Endothelial cell of umbilical vein (primary cell): Measurements from ENCODE around the gene PARK7. TPM values are rescaled to one million over a fixed set of nuclear protein-coding genes. Genes with fewer than 3 reads are reported as not detected.
A peak's percentile ranks its signal among the peaks of the same experiment; 100 is the strongest.
"Not testable (repeated sequence)": the region's sequence is repeated elsewhere in the genome, so short reads cannot be mapped to it uniquely, and the experiment has no call there.

ENCODE experiments used
- BruUV-seq: library from RNA; stranded (reverse); fragments of 400-500 nt; replicated peaks from 2 replicates; lab custom pipeline; 2021; lab: Mats Ljungman, UMichigan
- CTCF ChIA-PET: fragments of 300-600, 350-600 bp; sonication (Branson Sonifier 250); formaldehyde crosslinking; loops from one replicate; lab custom pipeline; 2021; ENCODE audit warnings: antibody characterized with exemption, inconsistent platforms; lab: Charles Lee
- POLR2A ChIA-PET: fragments of 300-600, 350-600 bp; sonication (Branson Sonifier 250); formaldehyde crosslinking; loops from one replicate; lab custom pipeline; 2021; ENCODE audit warnings: antibody characterized with exemption, inconsistent platforms; lab: Charles Lee
- DNase-seq: peaks from one replicate; pipeline ENCODE4 v3.0.0-alpha.2; 2011; ENCODE audit warnings: low read depth, low spot score
- FAIRE-seq: peaks from 2 replicates; lab custom pipeline; 2011; peaks lifted over from hg19 to GRCh38; lab: Jason Lieb, UNC
- H2AFZ ChIP-seq: 2 replicates; pipeline ENCODE4 v1.6.0; 2012; ENCODE audit warnings: low read depth, low read length, control low read depth, inconsistent platforms
- H3K27ac ChIP-seq: 2 replicates; pipeline ENCODE4 v1.5.1; 2011; ENCODE audit warnings: low read depth, mild to moderate bottlenecking, control low read depth, low read length, moderate library complexity; ENCODE audit not compliant: insufficient read depth
- H3K27me3 ChIP-seq, 2 experiments: 2 replicates each; pipeline versions ENCODE4 v1.6.0 to v1.6.1; 2011; ENCODE audit warnings: low read length in 2 of 2, mixed read lengths in 1 of 2; ENCODE audit not compliant: control insufficient read depth in 2 of 2, insufficient read depth in 2 of 2
- H3K36me3 ChIP-seq, 2 experiments: 2 replicates in 1 of 2; 3 replicates in 1 of 2; pipeline ENCODE4 v1.5.1; 2011; ENCODE audit warnings: low read length in 2 of 2, mild to moderate bottlenecking in 1 of 2, moderate library complexity in 1 of 2; ENCODE audit not compliant: control insufficient read depth in 2 of 2, insufficient read depth in 2 of 2; ENCODE audit errors: extremely low read depth in 1 of 2
- H3K4me1 ChIP-seq: 3 replicates; pipeline ENCODE4 v1.5.1; 2011; ENCODE audit warnings: mild to moderate bottlenecking, low read length; ENCODE audit not compliant: control insufficient read depth, insufficient read depth; ENCODE audit errors: extremely low read depth
- H3K4me2 ChIP-seq: 2 replicates; pipeline ENCODE4 v1.6.1; 2011; ENCODE audit warnings: low read length, control low read depth, mixed read lengths; ENCODE audit not compliant: insufficient read depth
- H3K4me3 ChIP-seq, 3 experiments: fragments of 200-600 bp in 1 of 3; sonication (generic), shearing (Covaris generic) in 1 of 3; replicated peaks in 1 of 3; 2 replicates each; pipeline ENCODE4 v1.5.1; 2011 to 2016; ENCODE audit warnings: control low read depth in 3 of 3, low read length in 3 of 3, mild to moderate bottlenecking in 2 of 3, inconsistent platforms in 1 of 3, low read depth in 1 of 3, moderate library complexity in 1 of 3; ENCODE audit not compliant: insufficient read depth in 1 of 3
- H3K79me2 ChIP-seq: 2 replicates; pipeline ENCODE4 v1.6.0; 2012; ENCODE audit warnings: low read length, inconsistent platforms; ENCODE audit not compliant: control insufficient read depth, insufficient read depth
- H3K9ac ChIP-seq: replicated peaks from 2 replicates; pipeline ENCODE3; 2011; ENCODE audit warnings: low read length, control low read depth; ENCODE audit not compliant: insufficient read depth; ENCODE audit errors: extremely low read depth
- H3K9me1 ChIP-seq: replicated peaks from 3 replicates; pipeline ENCODE4 v1.6.0; 2011; ENCODE audit warnings: mild to moderate bottlenecking, low read length; ENCODE audit not compliant: control insufficient read depth, insufficient read depth; ENCODE audit errors: extremely low read depth
- H3K9me3 ChIP-seq: replicated peaks from 2 replicates; pipeline ENCODE4 v1.5.1; 2012; ENCODE audit warnings: low read length, inconsistent platforms; ENCODE audit not compliant: control insufficient read depth, insufficient read depth
- H4K20me1 ChIP-seq: replicated peaks from 2 replicates; pipeline ENCODE3; 2011; ENCODE audit warnings: mild to moderate bottlenecking, low read length; ENCODE audit not compliant: control insufficient read depth, insufficient read depth; ENCODE audit errors: extremely low read depth
- EZH2 ChIP-seq: IDR thresholded peaks from 2 replicates; pipeline ENCODE4 v1.6.1; 2012; ENCODE audit warnings: borderline replicate concordance, low read depth, mild to moderate bottlenecking, moderate library complexity, low read length, inconsistent platforms; ENCODE audit not compliant: severe bottlenecking
- FOS ChIP-seq: IDR thresholded peaks from 2 replicates; pipeline ENCODE4 v1.6.1; 2011; ENCODE audit warnings: mild to moderate bottlenecking, low read length, moderate library complexity, borderline replicate concordance; ENCODE audit not compliant: insufficient read depth
- GATA2 ChIP-seq: IDR thresholded peaks from 2 replicates; pipeline ENCODE4 v1.7.0; 2011; ENCODE audit warnings: low read depth, mild to moderate bottlenecking, moderate library complexity, mixed read lengths, low read length; ENCODE audit not compliant: insufficient read length, insufficient read depth
- JUN ChIP-seq: IDR thresholded peaks from 2 replicates; pipeline ENCODE4 v1.6.1; 2011; ENCODE audit warnings: borderline replicate concordance, low read depth; ENCODE audit not compliant: insufficient read length, insufficient read depth
- MYC ChIP-seq: IDR thresholded peaks from one replicate; pipeline ENCODE4 v1.6.1; 2011; ENCODE audit warnings: mild to moderate bottlenecking, low read depth, low read length
- POLR2A ChIP-seq: IDR thresholded peaks from 2 replicates; pipeline ENCODE4 v1.6.1; 2012; ENCODE audit warnings: low read depth, mild to moderate bottlenecking, control low read depth, low read length
- dilution Hi-C: fragments of 300-500 bp; cut with MboI; formaldehyde crosslinking; loops from one replicate; pipeline ENCODE4 v1.15.0; 2019; ENCODE audit warnings: low sequenced_read_pairs; ENCODE audit not compliant: extremely low pct_ligation_motif_present
- intact Hi-C: fragments of 100-400 bp; cut with micrococcal nuclease; formaldehyde crosslinking; loops from one replicate; pipeline ENCODE4 v1.10.0; 2022
- polyA plus RNA-seq, 4 experiments: library from polyadenylated mRNA; depleted of rRNA in 3 of 4; stranded (reverse) in 3 of 4; unstranded in 1 of 4; fragments of >200 nt; gene quantifications; 2 replicates each; pipeline versions ENCODE4 v1.2.1 to v1.2.3, GENCODE V29; 2011 to 2012; ENCODE audit warnings: missing spikeins in 1 of 4
- total RNA-seq: library from RNA; stranded (reverse); gene quantifications from 2 replicates; pipeline ENCODE4 v1.2.3, GENCODE V29; 2021
- TF ChIP-seq, protein P1 (sequence below), 2 donors: IDR thresholded peaks; 1 replicate in 1 of 2; 2 replicates in 1 of 2; pipeline ENCODE4 v1.5.1; 2011; ENCODE audit warnings: low read length in 2 of 2, mild to moderate bottlenecking in 2 of 2, moderate library complexity in 2 of 2, control low read depth in 1 of 2, inconsistent platforms in 1 of 2, low read depth in 1 of 2; ENCODE audit not compliant: insufficient read depth in 1 of 2; ENCODE audit errors: extremely low read depth in 1 of 2

Gene PARK7
- total and polyA plus RNA-seq, 2 donors (not counting 3 experiments of a cell fraction or from before 2014, with no cell fraction given), result 203 to 294 TPM

DNA sequence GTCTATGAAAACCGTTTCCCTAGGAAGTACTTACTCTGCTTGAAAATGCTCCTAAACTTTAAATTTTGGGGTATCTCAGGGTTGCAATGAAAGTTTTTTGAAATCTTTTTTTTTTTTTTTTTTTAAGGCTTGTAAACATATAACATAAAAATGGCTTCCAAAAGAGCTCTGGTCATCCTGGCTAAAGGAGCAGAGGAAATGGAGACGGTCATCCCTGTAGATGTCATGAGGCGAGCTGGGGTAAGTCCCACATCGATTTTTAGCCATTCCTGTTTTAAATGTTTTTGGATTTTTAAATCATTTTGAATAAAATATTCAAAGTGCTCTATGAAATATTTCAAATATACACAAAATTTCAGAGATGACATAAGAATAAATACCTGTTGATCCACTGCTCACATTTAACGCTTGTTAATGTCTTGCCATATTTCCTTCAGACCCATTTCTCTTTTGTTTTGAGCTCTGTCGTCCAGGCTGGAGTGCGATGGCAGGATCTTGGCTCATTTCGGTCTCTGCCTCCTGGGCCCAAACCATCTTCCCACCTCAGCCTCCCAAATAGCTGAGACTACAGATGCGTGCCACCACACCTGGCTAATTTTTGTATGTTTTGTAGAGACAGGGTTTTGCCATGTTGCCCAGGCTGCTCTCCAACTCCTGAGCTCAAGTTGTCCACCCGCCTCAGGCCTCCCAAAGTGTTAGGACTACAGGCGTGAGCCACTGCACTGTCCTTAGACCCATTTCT, 1.3 kb downstream of the PARK7 start:
- Histone ChIP-seq H3K9me3 (no peaks in the 10 kb centered on the region), H3K9me1 (no peaks in the 10 kb centered on the region), H3K27ac (no peak overlapping the region), H3K4me1 (peaks cover 14% of the 10 kb centered on the region), H3K79me2 (peaks cover 45% of the 10 kb centered on the region), H3K9ac (peak overlapping the region; percentile 90), H3K36me3 (peaks cover 10 to 13% of the 10 kb centered on the region in 2 experiments), H2AFZ (no peak overlapping the region), H4K20me1 (peaks cover 2% of the 10 kb centered on the region), H3K27me3 (no peaks in the 10 kb centered on the region), H3K4me3 (peak overlapping the region in 2 of 3 experiments; percentile 70 to 91), H3K4me2 (peak overlapping the region; percentile 97)
- no peak for DNase-seq
- FAIRE-seq, result no peak
- CTCF ChIA-PET, result interaction anchor here (0.6 to 1.6 kb wide), 4 partner anchors 115 to 386 kb away, joined by 3 to 4 read pairs (median 3); no protein-coding TSS in a partner anchor
- intact Hi-C loops (loop anchor here (5.0 kb wide), 1 partner anchor 181 kb away; the partner anchor contains the start of gene PER3), dilution Hi-C loops (no loop called here)
- POLR2A ChIA-PET, result interaction anchor here (0.6 kb wide), 1 partner anchor 57 kb away, joined by 8 read pairs; no protein-coding TSS in a partner anchor
- no TSS peak for BruUV-seq
- TF ChIP-seq GATA2, result no peak
- TF ChIP-seq, protein P1, sequence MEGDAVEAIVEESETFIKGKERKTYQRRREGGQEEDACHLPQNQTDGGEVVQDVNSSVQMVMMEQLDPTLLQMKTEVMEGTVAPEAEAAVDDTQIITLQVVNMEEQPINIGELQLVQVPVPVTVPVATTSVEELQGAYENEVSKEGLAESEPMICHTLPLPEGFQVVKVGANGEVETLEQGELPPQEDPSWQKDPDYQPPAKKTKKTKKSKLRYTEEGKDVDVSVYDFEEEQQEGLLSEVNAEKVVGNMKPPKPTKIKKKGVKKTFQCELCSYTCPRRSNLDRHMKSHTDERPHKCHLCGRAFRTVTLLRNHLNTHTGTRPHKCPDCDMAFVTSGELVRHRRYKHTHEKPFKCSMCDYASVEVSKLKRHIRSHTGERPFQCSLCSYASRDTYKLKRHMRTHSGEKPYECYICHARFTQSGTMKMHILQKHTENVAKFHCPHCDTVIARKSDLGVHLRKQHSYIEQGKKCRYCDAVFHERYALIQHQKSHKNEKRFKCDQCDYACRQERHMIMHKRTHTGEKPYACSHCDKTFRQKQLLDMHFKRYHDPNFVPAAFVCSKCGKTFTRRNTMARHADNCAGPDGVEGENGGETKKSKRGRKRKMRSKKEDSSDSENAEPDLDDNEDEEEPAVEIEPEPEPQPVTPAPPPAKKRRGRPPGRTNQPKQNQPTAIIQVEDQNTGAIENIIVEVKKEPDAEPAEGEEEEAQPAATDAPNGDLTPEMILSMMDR (IDR thresholded peaks at IDR 0.05; ENCODE audit: extremely low read depth in 1 of 2, insufficient read depth in 1 of 2, low read depth in 1 of 2, low read length in 2 of 2), result no peak
- no peak for TF ChIP-seq JUN
- TF ChIP-seq MYC, result no peak
- TF ChIP-seq POLR2A, result no peak
- no peak for TF ChIP-seq FOS
- TF ChIP-seq EZH2, result no peak

DNA sequence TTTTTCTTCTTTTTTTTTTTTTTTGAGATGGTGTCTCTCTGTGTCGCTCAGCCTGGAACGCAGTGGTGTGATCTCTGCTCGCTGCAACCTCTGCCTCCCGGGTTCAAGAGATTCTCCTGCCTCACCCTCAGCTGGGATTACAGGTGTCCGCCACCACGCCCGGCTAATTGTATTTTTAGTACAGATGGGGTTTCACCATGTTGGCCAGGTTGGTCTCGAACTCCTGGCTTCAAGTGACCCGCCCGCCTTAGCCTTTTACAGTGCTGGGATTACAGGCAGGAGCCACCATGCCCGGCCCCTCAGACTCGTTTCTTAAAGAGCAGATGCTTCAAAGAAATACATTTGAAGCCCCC, 1.8 kb downstream of the PARK7 start:
- H2AFZ ChIP-seq, H3K27ac ChIP-seq, DNase-seq, H3K9me1 ChIP-seq, dilution Hi-C loops, BruUV-seq, H3K9ac ChIP-seq, H3K4me2 ChIP-seq, H3K9me3 ChIP-seq, H3K27me3 ChIP-seq, POLR2A ChIA-PET, FAIRE-seq, H4K20me1 ChIP-seq, H3K4me3 ChIP-seq: not testable (repeated sequence)
- intact Hi-C loops, result loop anchor here (5.0 kb wide), 1 partner anchor 181 kb away; the partner anchor contains the start of gene PER3
- Histone ChIP-seq H3K79me2 (peaks cover 45% of the 10 kb centered on the region), H3K4me1 (peaks cover 14% of the 10 kb centered on the region), H3K36me3 (peaks cover 10 to 13% of the 10 kb centered on the region in 2 experiments)
- CTCF ChIA-PET, result interaction anchor here (0.7 to 1.1 kb wide), 2 partner anchors 114 to 352 kb away, joined by 3 read pairs; no protein-coding TSS in a partner anchor

DNA sequence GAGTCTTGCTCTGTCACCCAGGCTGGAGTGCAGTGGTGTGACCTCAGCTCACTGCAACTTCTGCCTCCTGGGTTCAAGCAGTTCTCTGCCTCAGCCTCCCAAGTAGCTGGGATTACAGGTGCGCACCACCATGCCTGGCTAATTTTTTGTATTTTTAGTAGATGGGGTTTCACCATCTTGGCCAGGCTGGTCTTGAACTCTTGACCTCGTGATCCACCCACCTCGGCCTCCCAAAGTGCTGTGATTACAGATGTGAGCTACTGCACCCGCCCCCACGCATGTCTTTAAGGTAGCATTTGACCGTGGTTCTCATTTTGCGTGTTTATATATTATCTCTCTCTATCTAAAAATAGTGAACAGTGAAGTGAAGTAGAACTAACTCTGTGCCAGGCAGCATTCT, 2.3 kb downstream of the PARK7 start:
- FAIRE-seq, H3K27ac ChIP-seq, H3K4me2 ChIP-seq, POLR2A ChIA-PET, CTCF ChIA-PET, H3K9ac ChIP-seq, dilution Hi-C loops, BruUV-seq, H2AFZ ChIP-seq, H3K27me3 ChIP-seq, DNase-seq, H3K9me1 ChIP-seq, H3K4me3 ChIP-seq, H3K9me3 ChIP-seq, H4K20me1 ChIP-seq: not testable (repeated sequence)
- intact Hi-C loops, result loop anchor here (5.0 kb wide), 1 partner anchor 182 kb away; the partner anchor contains the start of gene PER3
- peaks cover 12 to 15% of the 10 kb centered on the region in 2 experiments for H3K36me3 ChIP-seq
- peaks cover 14% of the 10 kb centered on the region for H3K4me1 ChIP-seq
- peaks cover 45% of the 10 kb centered on the region for H3K79me2 ChIP-seq
